ENCODE data around the gene CLRN1.
A peak's percentile ranks its signal among the peaks of the same experiment; 100 is the strongest.
"Not testable (repeated sequence)": the region's sequence is repeated elsewhere in the genome, so short reads cannot be mapped to it uniquely, and the experiment has no call there.

CLRN1 gene, protein sequence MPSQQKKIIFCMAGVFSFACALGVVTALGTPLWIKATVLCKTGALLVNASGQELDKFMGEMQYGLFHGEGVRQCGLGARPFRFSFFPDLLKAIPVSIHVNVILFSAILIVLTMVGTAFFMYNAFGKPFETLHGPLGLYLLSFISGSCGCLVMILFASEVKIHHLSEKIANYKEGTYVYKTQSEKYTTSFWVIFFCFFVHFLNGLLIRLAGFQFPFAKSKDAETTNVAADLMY

DNA sequence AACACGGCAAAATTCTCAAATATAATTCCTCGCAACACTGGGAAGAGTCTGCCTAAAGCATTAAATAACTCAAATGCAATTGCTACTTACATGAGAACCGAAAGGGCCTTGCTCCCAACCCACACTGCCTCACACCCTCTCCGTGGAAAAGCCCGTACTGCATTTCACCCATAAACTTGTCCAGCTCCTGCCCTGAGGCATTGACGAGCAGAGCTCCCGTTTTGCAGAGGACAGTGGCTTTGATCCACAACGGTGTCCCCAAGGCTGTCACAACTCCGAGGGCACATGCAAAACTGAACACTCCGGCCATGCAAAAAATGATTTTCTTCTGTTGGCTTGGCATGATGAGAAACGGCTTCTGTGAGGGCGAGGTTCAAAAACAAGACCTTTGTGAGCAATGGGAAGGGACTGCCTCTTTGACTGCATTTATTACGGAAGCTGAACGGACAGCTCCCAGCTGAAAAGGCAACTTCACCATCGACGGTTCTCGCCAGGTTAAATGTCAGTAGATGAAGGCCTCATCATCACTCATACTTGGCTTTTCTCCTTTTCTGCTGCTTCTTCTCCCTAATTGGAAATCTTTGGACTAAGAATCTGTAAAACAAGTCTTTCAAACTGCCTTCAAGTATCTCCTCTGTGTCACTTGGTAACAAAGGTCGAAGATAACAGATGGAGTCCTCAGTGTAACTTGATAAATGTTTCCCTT, at the start of gene CLRN1:
CLRN1 (minus strand) TSS at position 362 of the 706 bp plus-strand sequence; CDS start at position 343, 19 bp downstream.
- DNase-seq: no peak

DNA sequence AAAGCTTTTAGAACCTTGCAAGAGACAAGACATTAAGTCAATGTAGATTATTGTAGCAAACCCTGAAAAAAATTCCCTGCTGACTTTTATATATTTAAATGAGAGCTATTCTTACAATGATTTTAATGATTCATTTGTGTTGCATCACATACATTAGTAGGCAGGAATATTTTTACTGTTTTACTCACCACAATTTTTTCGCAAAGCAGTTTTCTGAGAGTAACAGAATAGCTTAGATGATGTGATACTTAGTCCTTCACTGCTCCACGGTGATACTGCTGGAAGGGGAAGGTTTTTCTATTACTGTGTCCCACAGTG, 43.9 kb upstream of the CLRN1 start:
- peak; percentile 17 to 27 for DNase-seq

DNA sequence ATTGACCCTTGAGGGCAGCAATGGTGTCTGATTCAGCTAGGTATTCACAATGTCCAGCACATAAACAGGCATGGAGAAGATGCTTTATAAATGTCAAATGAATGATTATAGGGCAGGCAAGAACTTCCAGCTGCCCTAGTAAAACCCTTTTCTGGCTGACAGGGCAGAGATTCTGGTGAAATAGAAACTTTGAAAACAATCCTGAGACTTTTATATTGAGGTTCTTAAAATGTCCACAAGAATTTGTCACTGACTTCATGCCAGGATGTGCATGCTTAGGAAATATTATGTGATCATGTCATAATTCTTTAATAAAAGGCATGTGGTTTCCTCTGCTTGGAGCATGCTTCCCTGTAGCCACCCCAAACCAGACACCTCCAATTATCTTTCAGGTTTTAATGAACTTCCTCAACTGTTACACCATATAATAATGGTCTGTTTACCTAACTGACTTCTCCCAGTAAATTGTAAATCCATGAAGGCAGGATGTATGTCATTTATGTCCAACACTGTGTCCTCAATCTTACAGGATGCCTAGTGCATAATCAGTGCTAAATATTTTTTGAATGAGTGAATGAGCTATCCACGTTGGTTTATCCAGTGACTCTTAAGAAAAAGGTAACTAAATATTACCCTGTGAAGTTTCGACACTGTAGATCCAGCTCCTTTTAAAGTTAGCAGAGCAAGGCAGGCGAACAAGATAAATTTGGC, 43.4 kb upstream of the CLRN1 start:
- DNase-seq: no peak

DNA sequence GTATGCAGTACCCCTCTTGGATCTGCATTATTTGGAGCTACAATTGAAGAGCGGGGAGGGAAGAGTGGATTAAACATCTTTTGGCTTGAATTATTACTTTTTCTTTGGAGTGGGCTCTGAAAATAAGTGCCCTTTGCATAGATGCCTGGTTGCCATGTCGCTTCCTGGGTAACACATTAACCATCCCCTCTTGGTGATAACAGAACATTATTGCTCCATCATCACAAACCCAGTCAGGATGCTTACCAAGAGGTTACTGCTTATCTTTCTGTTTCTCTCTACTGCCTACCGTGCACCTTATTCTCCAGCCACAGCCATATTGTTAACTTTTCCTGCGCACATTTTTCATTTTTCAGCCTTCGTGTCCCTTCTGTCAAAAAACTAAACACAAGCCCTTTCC, 42.7 kb upstream of the CLRN1 start:
- no peak for DNase-seq

DNA sequence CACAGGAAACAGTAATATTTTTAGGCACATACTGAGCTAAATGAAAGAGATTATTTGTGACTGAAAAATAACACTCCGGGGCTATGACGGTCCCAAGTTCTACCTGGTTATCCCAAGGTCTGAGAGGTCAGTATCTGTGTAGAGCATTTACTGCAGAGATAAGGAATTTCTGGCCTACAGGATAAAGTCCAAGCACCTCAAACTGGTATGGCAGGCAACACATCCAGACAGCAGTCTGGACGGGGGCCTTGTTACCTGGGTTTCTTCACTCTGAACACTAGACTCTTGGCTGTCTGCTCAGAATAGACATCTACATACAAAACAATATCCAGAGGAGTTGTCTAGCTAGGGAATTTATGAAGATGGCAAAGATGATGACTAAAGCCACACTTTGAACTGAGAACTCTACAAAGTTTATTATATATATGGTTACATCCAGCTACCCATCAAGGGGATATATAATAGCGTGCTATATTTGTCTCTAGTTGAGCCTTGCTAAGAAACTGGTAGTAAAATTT, 42.0 kb upstream of the CLRN1 start:
- no peak for DNase-seq

DNA sequence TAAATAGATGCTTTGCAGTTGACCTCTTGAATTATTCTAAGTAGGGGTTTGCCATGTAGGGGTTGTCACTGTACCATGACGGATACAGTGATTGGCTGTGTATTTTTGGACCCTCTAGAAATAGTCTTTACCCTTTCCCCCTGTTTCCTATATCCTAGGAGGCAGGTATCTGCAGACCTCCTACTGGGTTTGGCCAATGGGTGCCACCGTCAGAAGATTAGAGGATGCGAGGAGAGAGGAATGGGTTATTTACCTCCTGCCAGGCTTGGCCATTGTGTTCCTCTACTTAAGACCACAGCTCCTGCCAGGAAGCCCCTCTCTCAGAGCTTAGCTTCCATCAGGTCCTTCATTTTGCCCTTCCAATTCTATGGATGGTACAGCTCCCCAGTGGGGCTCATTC, 40.2 kb upstream of the CLRN1 start:
- DNase-seq: no peak

DNA sequence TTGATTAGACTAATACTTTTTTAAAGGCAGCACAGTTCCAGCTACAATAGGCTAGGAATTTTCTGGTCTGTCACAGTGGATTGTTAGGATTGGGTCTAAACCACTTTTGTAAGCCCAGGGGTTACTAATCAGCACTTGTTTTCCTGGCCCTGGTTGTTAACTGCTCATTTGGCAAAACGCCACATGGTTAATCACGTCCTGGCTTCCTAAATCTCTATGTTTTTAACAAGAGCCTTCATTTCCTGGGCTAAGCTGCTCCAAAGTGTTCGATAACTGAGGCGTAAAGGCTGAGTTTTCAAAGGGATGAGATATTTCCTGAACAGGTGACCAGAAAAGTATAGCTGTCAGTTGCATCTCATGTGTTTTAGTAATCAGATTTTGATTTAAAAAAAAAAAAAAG, 38.9 kb upstream of the CLRN1 start:
- no peak for DNase-seq

DNA sequence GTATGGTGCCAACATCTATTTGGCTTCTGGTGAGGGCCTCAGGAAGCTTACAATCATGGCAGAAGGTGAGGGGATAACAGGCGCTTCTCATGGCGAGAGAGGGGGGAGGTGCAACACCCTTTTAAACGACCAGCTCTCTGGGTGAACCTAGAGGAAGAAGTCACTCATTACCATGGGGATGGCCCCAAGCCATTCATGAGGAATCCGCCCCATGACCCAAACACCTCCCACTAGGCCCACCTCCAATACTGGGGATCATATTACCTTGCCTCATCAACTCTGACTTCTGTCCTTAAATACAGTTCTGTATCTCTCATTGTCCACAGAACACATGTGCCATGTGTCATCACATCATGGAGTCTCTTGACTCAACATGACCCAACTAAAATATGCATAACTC, 37.5 kb upstream of the CLRN1 start:
- DNase-seq: no peak

DNA sequence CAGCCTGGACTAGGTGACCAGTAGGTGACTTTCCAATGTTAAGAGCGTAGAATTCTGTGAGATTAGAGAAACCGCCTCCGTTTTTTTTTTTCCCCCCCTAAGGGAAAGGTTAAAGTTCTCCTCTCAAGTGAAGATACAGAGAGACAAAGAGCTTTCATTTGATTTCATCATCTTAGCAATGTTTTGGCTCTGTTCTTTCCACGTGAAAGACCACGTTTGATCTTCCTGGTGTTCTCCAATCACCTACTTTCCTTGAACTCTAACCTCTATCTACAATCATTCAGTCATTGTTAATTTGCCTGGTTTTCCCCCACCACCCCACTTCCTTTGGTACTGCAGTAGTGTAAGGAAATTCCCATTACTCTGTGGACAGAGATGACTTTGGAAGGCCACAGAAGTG, 36.9 kb upstream of the CLRN1 start:
- peak in 1 of 2 donors; percentile 7 for DNase-seq

DNA sequence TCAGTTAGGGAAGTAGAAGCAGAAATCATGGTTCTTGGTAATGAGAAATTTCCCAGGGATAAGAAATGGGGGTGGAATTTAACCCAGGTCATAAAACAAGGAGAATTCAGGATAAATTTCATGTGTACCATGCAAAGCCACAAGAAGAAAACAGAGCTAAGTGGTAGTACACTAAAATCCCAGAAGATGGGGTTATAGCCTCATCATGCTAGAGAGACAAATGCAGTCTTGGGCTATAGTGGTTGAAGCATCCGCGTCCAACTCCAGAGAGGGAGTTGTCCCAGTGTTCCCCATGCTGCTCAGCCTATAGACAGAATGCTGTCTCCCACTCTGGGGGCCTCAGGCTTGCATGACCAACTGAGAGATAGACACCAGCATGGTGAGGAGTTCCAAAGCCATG, 36.2 kb upstream of the CLRN1 start:
- no peak for DNase-seq

DNA sequence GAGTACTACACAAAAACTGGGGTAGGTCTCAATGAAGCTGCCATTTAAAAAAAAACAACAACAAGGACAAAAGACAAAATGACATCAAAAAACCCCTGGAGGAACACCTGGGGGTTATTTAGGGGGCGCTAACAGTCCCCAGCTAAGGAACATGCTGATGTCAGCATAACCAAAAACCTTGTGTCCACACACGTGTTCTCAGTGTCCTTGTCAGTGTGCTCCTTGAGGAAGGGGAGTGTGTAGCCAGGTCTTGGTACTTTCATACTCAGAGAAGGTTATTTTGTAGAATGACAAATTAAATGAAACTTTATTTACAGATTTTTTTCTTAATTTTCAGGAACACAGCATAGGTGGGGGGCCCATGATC, 31.2 kb upstream of the CLRN1 start:
- DNase-seq: no peak

DNA sequence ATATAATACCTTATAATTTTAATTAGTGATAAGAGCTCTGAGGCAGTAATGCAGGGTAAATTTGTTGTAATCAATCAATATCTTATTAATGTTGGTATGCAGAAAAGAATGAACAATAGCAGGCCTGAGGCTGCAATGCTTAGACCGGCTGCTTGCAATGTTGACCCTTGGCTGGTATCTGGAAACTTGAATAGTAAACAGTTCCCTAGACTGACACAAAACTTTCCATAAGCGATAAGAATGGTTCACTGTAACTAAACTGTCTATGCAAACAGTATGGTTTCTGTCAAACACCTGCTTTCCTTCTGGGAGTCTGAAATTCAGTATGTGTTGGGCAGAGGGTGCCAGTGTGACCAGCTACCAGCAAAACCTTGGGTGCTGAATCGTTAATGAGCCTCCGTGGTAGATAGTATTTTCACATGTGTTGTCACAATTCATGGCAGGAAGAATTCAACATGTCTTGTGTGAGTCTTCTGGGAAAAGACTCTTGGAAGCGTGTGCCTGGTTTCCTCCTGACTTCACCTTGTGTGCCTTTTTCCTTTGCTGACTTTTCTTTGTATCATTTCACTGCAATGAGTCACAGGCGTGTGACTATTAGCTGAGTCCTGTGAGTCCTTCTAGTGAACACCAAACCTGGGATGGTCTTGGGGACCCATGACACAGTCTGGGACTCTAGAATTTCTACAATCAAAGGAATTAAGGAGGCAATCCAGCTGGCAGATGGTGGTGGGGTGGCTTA, 30.7 kb upstream of the CLRN1 start:
- DNase-seq: no peak

DNA sequence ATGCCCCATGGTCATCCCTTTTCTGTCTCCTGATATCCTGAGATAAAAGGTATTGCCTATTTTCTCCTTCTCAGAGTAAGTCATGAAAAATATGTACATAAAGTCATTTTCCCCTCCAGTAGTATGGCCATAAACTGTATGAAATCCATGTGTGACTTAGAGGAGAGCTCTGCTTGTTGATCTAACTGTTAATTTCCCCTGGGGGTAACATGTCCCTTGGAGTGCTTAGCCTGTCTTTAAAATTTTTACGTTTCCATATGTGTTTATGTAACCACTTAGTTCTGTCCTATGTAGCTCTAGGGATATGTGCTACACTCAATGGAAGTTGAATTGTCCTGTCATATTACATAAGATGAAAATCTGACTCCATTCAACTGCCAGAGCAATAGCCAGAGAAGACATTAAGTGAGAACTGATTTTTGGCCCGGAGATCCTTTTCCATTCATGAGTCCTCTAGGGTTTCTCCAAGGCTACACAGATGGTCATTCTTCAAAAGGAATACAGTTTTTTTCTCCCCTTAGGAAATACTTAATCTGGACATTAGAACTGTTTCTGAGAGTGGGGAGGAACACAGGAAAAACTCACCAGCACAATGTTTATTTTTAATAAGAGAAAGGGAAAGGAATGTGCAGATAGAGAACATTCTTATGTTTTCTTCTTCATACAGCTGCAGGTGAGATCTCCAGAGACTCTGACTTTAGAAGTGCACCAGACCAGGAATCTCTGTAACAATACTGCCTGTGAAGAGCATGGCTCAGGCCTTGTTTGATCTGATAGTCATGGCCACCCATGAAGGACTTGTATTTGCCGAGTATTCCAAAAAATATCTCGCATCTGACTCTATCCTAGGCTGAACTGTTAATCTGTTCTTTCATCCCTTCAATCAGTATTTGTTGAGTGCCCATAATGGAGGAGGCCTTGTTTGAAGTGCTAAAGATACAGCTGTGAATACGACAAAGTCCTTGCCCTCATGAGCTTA, 29.8 kb upstream of the CLRN1 start:
- no peak for DNase-seq

DNA sequence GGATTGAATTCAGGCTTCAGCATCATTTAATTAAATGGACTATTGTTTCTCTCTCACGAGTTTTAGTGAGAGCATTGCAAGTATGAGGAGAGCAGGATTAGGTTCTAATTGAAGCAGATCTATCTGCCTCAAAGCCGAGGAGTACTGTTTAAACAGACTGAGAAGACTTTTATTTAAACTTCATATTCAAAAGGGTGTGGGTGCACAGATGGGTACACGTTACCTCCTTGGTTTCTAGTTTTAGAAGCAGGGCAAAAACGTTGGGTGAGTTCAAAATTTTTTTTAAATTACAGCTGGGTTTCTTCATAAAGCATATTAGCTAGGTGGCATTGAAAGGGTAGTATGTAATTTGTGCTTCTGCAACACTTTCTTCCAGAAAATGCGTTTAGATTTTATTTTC, 26.5 kb upstream of the CLRN1 start:
- DNase-seq: no peak

DNA sequence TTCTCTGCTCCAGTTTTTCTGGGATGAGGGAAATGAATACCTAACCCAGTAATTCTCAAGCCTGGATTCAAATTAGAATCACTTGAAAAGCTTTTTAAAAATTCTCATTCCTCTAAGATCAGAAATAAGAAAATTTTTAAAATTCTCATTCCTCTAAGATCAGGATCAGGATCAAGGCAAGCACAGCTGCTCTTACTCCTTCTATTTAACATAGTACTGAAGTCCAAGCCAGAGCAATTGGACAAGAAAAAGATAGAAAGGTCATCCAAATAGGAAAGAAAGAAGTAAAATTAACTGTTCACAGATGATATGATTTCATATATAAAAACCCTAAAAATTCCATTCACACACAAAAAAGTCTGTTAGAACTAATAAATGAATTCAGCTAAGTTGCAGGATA, 24.2 kb upstream of the CLRN1 start:
- no peak for DNase-seq

DNA sequence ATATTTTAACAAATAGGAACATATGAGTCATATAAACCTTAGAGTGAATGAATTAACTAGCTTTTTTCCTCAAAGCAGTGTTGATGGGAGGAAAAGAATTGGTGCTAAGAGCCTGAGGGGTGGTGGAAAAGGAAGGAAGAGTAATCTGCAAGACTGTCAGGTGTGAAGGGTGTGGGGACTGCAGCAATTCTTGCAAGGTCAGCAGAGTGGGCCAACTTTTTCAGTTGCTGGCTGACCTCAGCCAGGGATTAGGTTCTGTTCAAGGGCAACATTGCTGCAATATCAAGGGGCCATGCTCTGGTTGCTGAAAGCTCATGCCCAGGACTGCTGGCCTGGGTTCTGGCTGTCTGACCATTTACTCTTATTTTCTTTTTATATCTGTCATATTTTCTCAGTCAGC, 23.0 kb upstream of the CLRN1 start:
- DNase-seq: no peak

DNA sequence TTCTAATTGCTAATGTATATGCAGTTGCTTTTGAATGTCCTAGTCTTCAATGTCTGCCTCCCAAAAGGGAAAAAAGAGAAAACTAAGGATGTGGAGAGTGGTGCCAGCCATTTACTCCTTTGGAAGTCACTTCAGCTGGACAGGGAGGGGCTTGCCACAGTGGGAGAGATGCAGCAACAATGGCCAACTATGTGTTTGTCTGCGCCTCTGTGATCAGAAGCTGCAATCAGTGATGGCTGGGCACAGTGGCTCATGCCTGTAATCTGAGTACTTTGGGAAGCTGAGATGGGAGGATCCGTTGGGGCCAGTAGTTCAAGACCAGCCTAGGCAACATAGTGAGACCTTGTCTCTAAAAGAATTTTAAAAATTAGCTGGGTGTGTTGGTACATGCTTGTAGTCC, 16.7 kb upstream of the CLRN1 start:
- DNase-seq: no peak

DNA sequence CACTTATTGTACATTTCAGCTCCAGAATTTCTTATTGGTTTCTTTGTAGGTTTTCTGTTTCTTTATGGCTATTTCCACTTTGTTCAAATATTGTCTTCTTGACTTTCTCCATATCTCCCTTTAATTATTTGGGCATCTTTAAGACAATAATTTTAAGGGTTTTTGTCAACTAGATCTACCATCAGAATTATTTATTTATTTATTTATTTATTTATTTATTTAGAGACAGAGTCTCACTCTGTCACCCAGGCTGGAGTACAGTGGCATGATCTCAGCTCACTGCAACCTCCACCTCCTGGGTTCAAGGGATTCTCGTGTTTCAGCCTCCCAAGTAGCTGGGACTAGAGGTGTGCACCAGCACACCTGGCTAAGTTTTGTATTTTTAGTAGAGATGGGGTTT, 15.9 kb upstream of the CLRN1 start:
- not testable (repeated sequence) for DNase-seq

DNA sequence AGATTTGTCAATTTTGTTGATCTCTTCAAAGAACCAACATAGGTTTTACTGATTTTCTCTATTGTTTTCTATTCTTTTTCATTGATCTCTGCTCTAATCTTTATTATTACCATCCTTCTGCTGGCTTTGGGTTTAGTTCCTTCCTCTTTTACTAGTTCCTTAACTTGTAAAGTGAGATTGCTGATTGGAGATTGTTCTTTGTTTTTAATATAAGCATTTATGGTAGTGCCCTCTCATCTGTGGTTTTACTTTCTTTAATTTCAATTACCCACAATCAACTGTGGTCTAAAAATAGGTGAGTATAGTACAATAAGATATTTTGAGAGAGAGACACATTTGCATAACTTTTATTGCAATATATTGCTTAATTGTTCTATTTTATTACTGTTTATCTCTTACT, 13.2 kb upstream of the CLRN1 start:
- no peak for DNase-seq

DNA sequence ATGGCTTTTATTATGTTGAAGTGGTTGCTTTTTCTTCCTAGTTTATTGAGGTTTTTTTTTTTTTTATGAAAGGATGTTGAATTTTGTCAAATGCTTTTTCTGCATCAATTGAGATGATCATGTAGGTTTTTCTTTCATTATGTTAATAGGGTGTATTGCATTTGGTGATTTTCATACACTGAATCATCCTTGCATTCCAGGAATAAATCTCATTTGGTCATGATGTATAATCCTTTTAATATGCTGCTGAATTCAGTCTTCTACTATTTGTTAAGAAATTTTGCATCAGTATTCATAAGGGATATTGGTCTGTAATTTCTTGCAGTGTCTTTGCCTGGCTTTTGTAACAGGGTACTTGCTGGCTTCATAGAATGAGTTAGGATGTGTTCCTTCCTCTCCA, 11.5 kb upstream of the CLRN1 start:
- no peak for DNase-seq

DNA sequence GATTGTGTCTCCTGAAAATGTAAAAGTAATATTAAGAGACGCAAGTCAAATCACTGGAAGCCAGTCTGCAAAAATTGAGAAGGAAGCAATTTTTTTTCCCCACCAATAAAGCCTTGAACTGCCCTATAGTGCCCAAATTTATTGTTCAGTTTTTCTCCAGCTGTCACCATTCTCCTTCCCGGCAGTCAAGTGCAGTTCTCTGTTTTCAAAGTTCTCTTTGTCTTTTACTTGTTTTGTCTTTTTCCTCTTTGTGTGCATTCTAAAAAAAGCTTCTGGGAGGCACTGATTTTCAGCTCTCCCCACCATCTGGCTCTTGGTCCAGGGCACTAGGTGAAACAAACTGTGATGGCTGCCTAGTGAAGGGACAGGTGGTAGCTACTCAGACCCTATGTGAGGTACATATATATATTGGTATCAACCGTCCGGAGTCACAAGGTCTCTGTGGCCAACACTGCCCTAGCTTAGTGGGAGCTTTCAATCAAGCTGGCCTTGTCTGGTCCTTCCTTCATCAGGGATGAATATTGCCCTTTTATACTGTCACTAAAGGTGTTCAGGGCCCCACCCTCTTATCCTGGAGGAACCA, 6.1 kb upstream of the CLRN1 start:
- no peak for DNase-seq

DNA sequence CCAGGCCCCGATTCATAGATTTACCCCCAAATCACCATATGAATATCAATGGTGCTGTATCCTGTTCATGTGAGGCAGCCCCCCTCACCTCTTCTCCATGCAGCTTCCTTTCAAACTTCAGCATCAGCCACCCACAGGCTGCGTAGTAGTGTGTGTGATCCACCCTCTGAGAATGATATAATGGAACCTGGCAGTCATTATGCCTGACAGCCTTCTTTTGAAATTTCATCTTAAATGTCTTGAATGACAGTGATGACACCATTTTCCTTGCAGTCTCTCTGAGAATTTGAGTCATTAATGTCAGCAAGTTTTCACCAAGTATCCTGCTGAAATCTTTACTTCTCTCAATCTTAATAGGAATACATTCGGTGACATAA, 3.5 kb upstream of the CLRN1 start:
- DNase-seq: no peak
